Kidney (tissue), 14 donors: ENCODE measurements around the gene ANO10. TPM values are rescaled to one million over a fixed set of nuclear protein-coding genes. Genes with fewer than 3 reads are reported as not detected.

Source experiments
- DNase-seq, 5 donors: peaks; one replicate each; pipeline ENCODE4 v3.0.0-alpha.2; 2013 to 2020
- FAIRE-seq: peaks from 2 replicates; lab custom pipeline; 2012; peaks lifted over from hg19 to GRCh38; lab: Jason Lieb, UNC
- H3K27ac ChIP-seq, 2 donors: one replicate each; pipeline ENCODE4 v1.7.0; 2013; ENCODE audit warnings: low read depth in 2 of 2, low read length in 2 of 2, inconsistent platforms in 1 of 2
- H3K27me3 ChIP-seq: one replicate; pipeline ENCODE4 v1.7.1; 2013; ENCODE audit warnings: low read length, inconsistent platforms; ENCODE audit not compliant: control insufficient read depth, insufficient read depth
- H3K36me3 ChIP-seq, 3 donors: one replicate each; pipeline versions ENCODE4 v1.7.0 to v1.7.1; 2013; ENCODE audit warnings: low read length in 3 of 3, control low read depth in 1 of 3, inconsistent platforms in 1 of 3; ENCODE audit not compliant: insufficient read depth in 3 of 3, control insufficient read depth in 2 of 3
- H3K4me1 ChIP-seq, 3 donors: one replicate each; pipeline versions ENCODE4 v1.7.0 to v1.7.1; 2013; ENCODE audit warnings: low read length in 3 of 3, inconsistent platforms in 1 of 3, low read depth in 1 of 3; ENCODE audit not compliant: control insufficient read depth in 2 of 3, insufficient read depth in 2 of 3
- H3K4me3 ChIP-seq, 3 donors: one replicate each; pipeline versions ENCODE4 v1.7.0 to v1.8.1; 2013; ENCODE audit warnings: low read length in 3 of 3, control low read depth in 1 of 3, inconsistent platforms in 1 of 3
- H3K9ac ChIP-seq, 3 donors: one replicate each; pipeline versions ENCODE4 v1.7.0 to v1.7.1; 2013; ENCODE audit warnings: low read length in 3 of 3, control low read depth in 1 of 3, inconsistent platforms in 1 of 3
- H3K9me3 ChIP-seq, 3 donors: one replicate each; pipeline versions ENCODE4 v1.7.0 to v1.7.1; 2013; ENCODE audit warnings: low read length in 3 of 3, control low read depth in 1 of 3, inconsistent platforms in 1 of 3; ENCODE audit not compliant: control insufficient read depth in 2 of 3, insufficient read depth in 1 of 3
- intact Hi-C: fragments of 100-400 bp; cut with DNase I; formaldehyde crosslinking; loops from one replicate; pipeline ENCODE4 v1.11.1; 2022
- polyA plus RNA-seq: library from polyadenylated mRNA; stranded (reverse); fragments of 350-450 nt; fragmentation: Illumina TruSeq; extraction: RNeasy Lipid Tissue Mini Kit (QIAGEN cat#74804); gene quantifications from one replicate; pipeline ENCODE4 v1.2.3, GENCODE V29; 2014; ENCODE audit warnings: low read depth, low replicate concordance; ENCODE audit not compliant: insufficient read depth
- total RNA-seq: library from RNA; stranded (reverse); fragmentation: NEBNext Ultra II Directional; extraction: Animal tissue kit (Norgen Biotek cat#: 25700); gene quantifications from one replicate; pipeline ENCODE4 v1.2.1, GENCODE V29; 2021
- TF ChIP-seq, protein P1 (sequence below): IDR thresholded peaks from 3 replicates; pipeline ENCODE4 v1.5.1; 2012; ENCODE audit warnings: mild to moderate bottlenecking, moderate library complexity, borderline replicate concordance; ENCODE audit not compliant: insufficient read depth; ENCODE audit errors: extremely low read depth
- donor health status: control.
- donor health status: control.
- donor health status: control.
- donor health status: control.
- donor health status: control.
- donor health status: DM: yes; HTN: yes; CAD: no.
- donor health status: Normal renal cell carcinoma (clear cell type).

Gene ANO10
- total and polyA plus RNA-seq, 2 donors from 2014 or later, result 45.7 to 48.2 TPM

DNA sequence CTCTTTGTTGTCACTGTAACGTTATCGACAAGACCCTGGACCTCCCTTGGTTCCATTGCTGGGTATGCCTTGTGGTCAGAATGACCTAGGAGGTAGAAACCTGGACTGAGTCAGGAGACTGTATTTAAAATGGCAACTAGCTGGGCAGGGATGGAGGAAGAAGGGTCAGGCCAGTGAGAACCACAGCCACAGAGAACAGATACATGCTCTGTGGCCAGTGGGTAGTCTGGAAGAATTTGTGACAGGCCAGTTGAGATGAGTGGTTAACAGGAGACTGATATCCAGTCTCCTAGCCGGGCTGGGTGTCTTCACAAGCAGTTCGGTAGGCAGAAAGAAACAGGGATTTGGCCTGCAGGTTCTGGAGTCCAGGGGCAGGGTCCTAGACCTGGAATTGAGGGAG is 276.6 kb downstream of the ANO10 start:
- H3K27ac ChIP-seq, result no peak overlapping the region
- DNase-seq (no peak), FAIRE-seq (no peak)
- no peaks in the 10 kb centered on the region for H3K27me3 ChIP-seq
- no peak overlapping the region for H3K9ac ChIP-seq
- no peaks in the 10 kb centered on the region for H3K9me3 ChIP-seq
- peaks cover 8 to 78% (median 21%) of the 10 kb centered on the region in 3 donors for H3K36me3 ChIP-seq
- H3K4me1 ChIP-seq, result peaks cover 0 to 3% (median 2%) of the 10 kb centered on the region in 3 donors
- TF ChIP-seq, protein P1, sequence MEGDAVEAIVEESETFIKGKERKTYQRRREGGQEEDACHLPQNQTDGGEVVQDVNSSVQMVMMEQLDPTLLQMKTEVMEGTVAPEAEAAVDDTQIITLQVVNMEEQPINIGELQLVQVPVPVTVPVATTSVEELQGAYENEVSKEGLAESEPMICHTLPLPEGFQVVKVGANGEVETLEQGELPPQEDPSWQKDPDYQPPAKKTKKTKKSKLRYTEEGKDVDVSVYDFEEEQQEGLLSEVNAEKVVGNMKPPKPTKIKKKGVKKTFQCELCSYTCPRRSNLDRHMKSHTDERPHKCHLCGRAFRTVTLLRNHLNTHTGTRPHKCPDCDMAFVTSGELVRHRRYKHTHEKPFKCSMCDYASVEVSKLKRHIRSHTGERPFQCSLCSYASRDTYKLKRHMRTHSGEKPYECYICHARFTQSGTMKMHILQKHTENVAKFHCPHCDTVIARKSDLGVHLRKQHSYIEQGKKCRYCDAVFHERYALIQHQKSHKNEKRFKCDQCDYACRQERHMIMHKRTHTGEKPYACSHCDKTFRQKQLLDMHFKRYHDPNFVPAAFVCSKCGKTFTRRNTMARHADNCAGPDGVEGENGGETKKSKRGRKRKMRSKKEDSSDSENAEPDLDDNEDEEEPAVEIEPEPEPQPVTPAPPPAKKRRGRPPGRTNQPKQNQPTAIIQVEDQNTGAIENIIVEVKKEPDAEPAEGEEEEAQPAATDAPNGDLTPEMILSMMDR, result no peak
- intact Hi-C loops, result no loop called here
- H3K4me3 ChIP-seq, result no peak overlapping the region

DNA sequence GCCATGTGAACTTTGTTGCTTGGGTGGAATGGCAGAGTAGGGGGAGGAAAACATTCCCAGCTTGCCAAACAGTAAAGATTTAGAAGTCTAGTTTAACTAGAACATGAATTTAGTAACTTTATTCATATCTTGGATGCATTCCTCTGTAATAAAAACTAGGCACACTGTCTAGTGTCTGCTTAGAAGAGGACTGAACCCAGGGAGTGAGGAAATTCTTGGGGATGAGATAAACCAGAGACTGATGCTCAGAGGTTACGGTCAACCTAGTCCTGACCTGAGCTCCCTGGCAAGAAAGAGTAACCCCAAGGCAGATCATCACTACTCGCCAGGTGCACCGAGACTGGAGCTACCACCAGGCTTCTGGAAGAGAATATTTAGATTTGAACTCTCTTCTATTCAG is 277.3 kb downstream of the ANO10 start:
- Histone ChIP-seq H3K27ac (no peak overlapping the region), H3K4me3 (no peak overlapping the region), H3K27me3 (no peaks in the 10 kb centered on the region), H3K36me3 (peaks cover 8 to 78% (median 24%) of the 10 kb centered on the region in 3 donors), H3K9me3 (no peaks in the 10 kb centered on the region), H3K9ac (no peak overlapping the region), H3K4me1 (peaks cover 0 to 3% (median 2%) of the 10 kb centered on the region in 3 donors)
- no peak for DNase-seq
- intact Hi-C loops, result no loop called here
- FAIRE-seq, result no peak
- TF ChIP-seq, protein P1, result no peak

DNA sequence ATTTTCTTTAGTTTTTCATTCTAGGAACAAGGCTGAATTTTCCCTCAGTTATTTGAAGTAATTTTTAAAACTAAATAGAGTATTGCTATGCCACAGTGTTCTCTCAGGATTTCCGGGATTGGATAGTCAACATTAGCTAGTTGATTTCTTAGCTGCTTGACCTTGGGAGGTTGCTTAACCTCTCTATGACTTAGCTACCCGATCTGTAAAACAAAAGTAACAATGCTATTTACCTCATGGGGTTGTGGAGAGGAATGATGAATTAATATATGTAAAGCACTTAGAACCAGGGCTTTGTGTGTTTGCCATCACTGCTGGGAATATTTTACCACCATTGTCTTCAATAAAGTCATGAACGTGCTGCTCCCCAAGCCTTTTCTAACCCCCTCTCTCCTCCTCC is 278.0 kb downstream of the ANO10 start:
- Histone ChIP-seq H3K27ac (no peak overlapping the region), H3K4me1 (peaks cover 0 to 3% (median 2%) of the 10 kb centered on the region in 3 donors), H3K9me3 (peaks cover 0 to 3% (median 2%) of the 10 kb centered on the region in 3 donors), H3K9ac (no peak overlapping the region), H3K4me3 (no peak overlapping the region), H3K36me3 (peaks cover 13 to 76% (median 24%) of the 10 kb centered on the region in 3 donors), H3K27me3 (no peaks in the 10 kb centered on the region)
- FAIRE-seq, result no peak
- TF ChIP-seq, protein P1, result no peak
- intact Hi-C loops, result no loop called here
- no peak for DNase-seq

DNA sequence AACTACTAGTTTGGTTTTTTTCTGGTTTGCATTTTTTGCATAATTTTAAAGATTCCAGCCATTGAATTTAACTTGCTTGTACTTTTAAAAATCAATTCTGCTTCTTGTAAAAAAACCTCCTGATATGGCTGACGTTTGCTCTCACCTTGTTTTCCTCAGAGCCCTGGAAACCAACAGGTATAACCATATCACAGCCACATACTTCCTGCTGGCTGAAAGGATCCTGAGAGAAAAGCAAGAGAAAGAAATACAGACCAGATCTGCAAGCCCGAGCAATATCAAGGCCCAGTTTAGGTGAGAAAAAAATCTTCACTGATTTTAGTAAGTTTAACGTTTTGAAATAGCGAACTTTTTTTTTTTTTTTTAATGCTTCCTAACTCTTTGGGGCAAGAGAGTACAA is 278.6 kb downstream of the ANO10 start:
- peaks cover 16 to 74% (median 22%) of the 10 kb centered on the region in 3 donors for H3K36me3 ChIP-seq
- TF ChIP-seq, protein P1, result no peak
- H3K9ac ChIP-seq, result no peak overlapping the region
- no peak overlapping the region for H3K4me3 ChIP-seq
- no peak overlapping the region for H3K27ac ChIP-seq
- H3K27me3 ChIP-seq, result no peaks in the 10 kb centered on the region
- peaks cover 0 to 3% (median 2%) of the 10 kb centered on the region in 3 donors for H3K4me1 ChIP-seq
- no peak for FAIRE-seq
- H3K9me3 ChIP-seq, result peaks cover 2 to 8% (median 2%) of the 10 kb centered on the region in 3 donors
- intact Hi-C loops, result no loop called here
- no peak for DNase-seq
